Left ventricle myocardium inferior (tissue), 1 donor: ENCODE data around the gene VILL. TPM values are rescaled to one million over a fixed set of nuclear protein-coding genes. Genes with fewer than 3 reads are reported as not detected.
A peak's percentile ranks its signal among the peaks of the same experiment; 100 is the strongest.

ENCODE experiments used
- DNase-seq: peaks from one replicate; pipeline ENCODE4 v3.0.0-alpha.2; 2020
- H3K27ac ChIP-seq: fragments of 200-600 bp; replicated peaks from 2 replicates; pipeline ENCODE4 v1.8.0; 2021
- H3K27me3 ChIP-seq: fragments of 200-600 bp; 2 replicates; pipeline ENCODE4 v1.8.0; 2021; ENCODE audit warnings: low read depth
- H3K36me3 ChIP-seq: fragments of 200-600 bp; 2 replicates; pipeline ENCODE4 v1.8.0; 2021
- H3K4me1 ChIP-seq: fragments of 200-600 bp; 2 replicates; pipeline ENCODE4 v1.8.0; 2021
- H3K4me3 ChIP-seq: fragments of 200-600 bp; 2 replicates; pipeline ENCODE4 v1.8.0; 2021; ENCODE audit warnings: mild to moderate bottlenecking, moderate library complexity
- H3K9me3 ChIP-seq: fragments of 200-600 bp; replicated peaks from 2 replicates; pipeline ENCODE4 v1.8.0; 2021
- intact Hi-C: fragments of 100-400 bp; cut with micrococcal nuclease; formaldehyde crosslinking; loops from one replicate; pipeline ENCODE4 v1.11.0; 2022
- total RNA-seq: library from RNA; stranded (reverse); fragmentation: NEBNext Ultra II Directional; extraction: Animal tissue kit (Norgen Biotek cat#: 25700); gene quantifications from one replicate; pipeline ENCODE4 v1.2.1, GENCODE V29; 2021
- TF ChIP-seq, protein P1 (sequence below): fragments of 200-600 bp; IDR thresholded peaks from 2 replicates; pipeline ENCODE4 v1.8.0; 2021; ENCODE audit warnings: antibody characterized with exemption, mild to moderate bottlenecking, borderline replicate concordance
- donor health status: DM: no; HTN: yes; CAD: no; lungs with severe emphysema.

VILL gene
- total RNA-seq, 1 donor from 2014 or later: 3.6 TPM

- DNase-seq: no peak
- H3K27ac ChIP-seq: peak overlapping the region; percentile 88
- peak overlapping the region; percentile 85 for H3K4me3 ChIP-seq
- intact Hi-C loops: no loop called here
- no peaks in the 10 kb centered on the region for H3K9me3 ChIP-seq
- no peaks in the 10 kb centered on the region for H3K36me3 ChIP-seq
- H3K27me3 ChIP-seq: no peaks in the 10 kb centered on the region
- TF ChIP-seq, protein P1, sequence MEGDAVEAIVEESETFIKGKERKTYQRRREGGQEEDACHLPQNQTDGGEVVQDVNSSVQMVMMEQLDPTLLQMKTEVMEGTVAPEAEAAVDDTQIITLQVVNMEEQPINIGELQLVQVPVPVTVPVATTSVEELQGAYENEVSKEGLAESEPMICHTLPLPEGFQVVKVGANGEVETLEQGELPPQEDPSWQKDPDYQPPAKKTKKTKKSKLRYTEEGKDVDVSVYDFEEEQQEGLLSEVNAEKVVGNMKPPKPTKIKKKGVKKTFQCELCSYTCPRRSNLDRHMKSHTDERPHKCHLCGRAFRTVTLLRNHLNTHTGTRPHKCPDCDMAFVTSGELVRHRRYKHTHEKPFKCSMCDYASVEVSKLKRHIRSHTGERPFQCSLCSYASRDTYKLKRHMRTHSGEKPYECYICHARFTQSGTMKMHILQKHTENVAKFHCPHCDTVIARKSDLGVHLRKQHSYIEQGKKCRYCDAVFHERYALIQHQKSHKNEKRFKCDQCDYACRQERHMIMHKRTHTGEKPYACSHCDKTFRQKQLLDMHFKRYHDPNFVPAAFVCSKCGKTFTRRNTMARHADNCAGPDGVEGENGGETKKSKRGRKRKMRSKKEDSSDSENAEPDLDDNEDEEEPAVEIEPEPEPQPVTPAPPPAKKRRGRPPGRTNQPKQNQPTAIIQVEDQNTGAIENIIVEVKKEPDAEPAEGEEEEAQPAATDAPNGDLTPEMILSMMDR: no peak
- peaks cover 49% of the 10 kb centered on the region for H3K4me1 ChIP-seq
Measured at GRCh38 chr3:38028621-38029361, 38.2 kb downstream of the VILL start.

DNA sequence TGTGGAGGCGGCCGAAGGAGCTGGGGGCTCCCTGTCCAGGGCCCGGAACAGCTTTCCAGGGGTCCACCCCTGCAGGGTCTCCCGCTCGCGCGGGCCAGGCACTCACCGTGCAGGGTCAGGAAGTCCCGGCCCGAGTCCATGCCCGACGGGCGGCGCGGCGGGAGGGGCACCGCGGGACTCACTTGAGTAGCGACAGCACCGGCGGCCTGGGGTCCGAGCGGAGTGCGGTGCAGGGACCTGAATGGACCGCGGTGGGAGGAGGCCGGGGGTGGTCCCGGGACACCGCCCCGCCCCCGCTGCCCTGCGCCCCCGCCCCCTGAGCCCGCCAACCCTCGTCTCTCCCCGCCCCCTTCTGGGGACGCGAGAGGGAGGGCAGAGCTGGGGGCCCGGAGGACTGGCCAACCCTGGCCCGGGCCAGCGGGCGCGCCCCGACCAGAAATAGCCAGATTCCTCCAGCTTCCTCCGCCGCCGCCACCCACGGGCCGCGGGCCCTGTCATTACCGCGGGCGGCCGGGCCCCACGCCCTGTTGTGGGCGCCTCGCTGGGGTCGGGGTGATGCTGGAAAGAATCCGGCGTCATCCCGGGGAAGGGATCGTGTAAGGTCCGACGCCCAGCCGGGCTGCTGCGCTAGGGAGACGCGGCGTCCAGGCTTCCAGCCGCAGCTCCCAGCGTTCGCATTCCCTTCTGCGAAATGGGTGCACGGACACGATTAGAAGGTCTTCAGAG lies 39.0 kb downstream of the VILL start, which contains the start of gene PLCD1:
Gene PLCD1 (minus strand): TSS at position 243 of the 726 bp plus-strand sequence. CDS start 103 bp downstream, at position 140.
- TF ChIP-seq, protein P1: no peak
- H3K36me3 ChIP-seq: no peaks in the 10 kb centered on the region
- peak within 1 kb of the TSS; percentile 85 for H3K4me3 ChIP-seq
- H3K4me1 ChIP-seq: peaks cover 41% of the 10 kb centered on the region
- intact Hi-C loops: no loop called here
- H3K27me3 ChIP-seq: no peaks in the 10 kb centered on the region
- H3K27ac ChIP-seq: peak within 1 kb of the TSS; percentile 88
- H3K9me3 ChIP-seq: no peaks in the 10 kb centered on the region
- peak; percentile 84 for DNase-seq

DNA sequence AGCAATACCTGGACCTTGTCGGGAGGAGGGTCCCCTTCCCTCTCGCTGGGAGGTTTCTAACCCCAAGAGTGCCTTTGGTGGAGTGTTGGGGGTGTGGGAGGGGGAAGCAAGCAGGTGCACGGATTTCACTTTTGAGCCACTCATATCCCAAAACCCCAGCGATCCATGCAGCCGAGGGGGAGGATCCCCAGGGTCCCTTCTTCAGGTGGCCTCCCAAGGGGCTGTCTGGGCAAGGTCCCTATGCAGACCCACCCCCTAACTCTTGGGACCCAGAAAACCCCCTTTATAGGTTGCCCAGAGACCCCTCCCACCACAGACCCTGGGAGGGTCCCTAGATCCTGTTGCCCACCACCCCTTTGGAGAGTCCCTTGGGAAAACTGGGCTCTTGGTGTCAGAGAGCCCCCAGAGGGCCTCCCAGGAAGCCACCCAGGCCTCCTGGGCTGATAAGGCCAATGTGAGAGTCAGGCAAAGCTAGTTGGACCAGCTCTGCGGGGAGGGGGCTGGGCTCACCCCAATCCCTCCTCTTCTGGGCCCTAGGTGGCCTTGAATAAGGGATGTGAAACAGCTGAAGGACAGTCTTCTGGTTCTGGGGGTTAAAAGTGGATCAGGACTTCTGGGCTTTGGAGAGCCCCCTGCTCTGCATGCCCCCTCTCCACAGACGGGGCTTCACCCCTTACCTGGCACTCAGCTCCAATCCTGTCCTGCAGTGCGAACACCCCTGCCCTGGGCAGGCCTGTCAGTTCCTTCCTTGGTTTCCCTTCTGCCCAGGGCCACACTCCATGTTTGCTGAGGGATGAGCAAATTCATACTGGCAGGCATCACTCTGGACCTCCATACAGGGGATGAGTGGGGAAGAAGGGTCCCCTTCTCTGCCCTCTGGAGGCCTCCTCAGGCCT lies 39.8 kb downstream of the VILL start:
- DNase-seq: no peak
- H3K27ac ChIP-seq: peak overlapping the region; percentile 88

GRCh38 chr3:38031022-38031994 lies 40.7 kb downstream of the VILL start:
- DNase-seq: no peak
- H3K4me3 ChIP-seq: no peak overlapping the region
- peaks cover 2% of the 10 kb centered on the region for H3K27me3 ChIP-seq
- H3K27ac ChIP-seq: peak overlapping the region; percentile 88
- H3K36me3 ChIP-seq: no peaks in the 10 kb centered on the region
- TF ChIP-seq, protein P1: no peak
- peaks cover 30% of the 10 kb centered on the region for H3K4me1 ChIP-seq
- no peaks in the 10 kb centered on the region for H3K9me3 ChIP-seq
- intact Hi-C loops: no loop called here

More for the DNA sequence above, 39.8 kb downstream of the VILL start:
- Histone ChIP-seq H3K4me1 (peaks cover 37% of the 10 kb centered on the region), H3K4me3 (peak overlapping the region; percentile 85), H3K36me3 (no peaks in the 10 kb centered on the region), H3K27me3 (no peaks in the 10 kb centered on the region), H3K9me3 (no peaks in the 10 kb centered on the region)
- TF ChIP-seq, protein P1: no peak
- intact Hi-C loops: no loop called here
